Left cardiac atrium (tissue), 4 donors: ENCODE measurements around the gene MVP. TPM values are rescaled to one million over a fixed set of nuclear protein-coding genes. Genes with fewer than 3 reads are reported as not detected.
"Not testable (repeated sequence)": the region's sequence is repeated elsewhere in the genome, so short reads cannot be mapped to it uniquely, and the experiment has no call there.

Source experiments
- ATAC-seq, 2 donors: fragments of 200-7000 bp; cut with Tn5 transposase; one replicate each; pipeline ENCODE4 v1.9.1; 2020; ENCODE audit warnings: mild to moderate bottlenecking in 2 of 2, moderate library complexity in 2 of 2
- DNase-seq: peaks from one replicate; pipeline ENCODE4 v3.0.0-alpha.2; 2020
- intact Hi-C, 2 donors: fragments of 100-400 bp; cut with DNase I; formaldehyde crosslinking; loops; one replicate each; pipeline versions ENCODE4 v1.14.1 to v1.15.1; 2022 to 2023
- total RNA-seq, 2 donors: library from RNA; stranded (reverse); fragmentation: NEBNext Ultra II Directional; extraction: Animal tissue kit (Norgen Biotek cat#: 25700); gene quantifications; one replicate each; pipeline ENCODE4 v1.2.1, GENCODE V29; 2021
- donor health status: DM: no; HTN: yes; CAD: no.
- donor health status: DM: no; HTN: yes; CAD: no; lungs with severe emphysema.
- donor health status: DM: yes; HTN: yes; CAD: no.
- donor health status: Dilated cardiomyopathy.

The MVP gene
- total RNA-seq, 2 donors from 2014 or later = 72.7 to 82.4 TPM

- ATAC-seq = not testable (repeated sequence)
These were observed 13.0 kb downstream of the MVP start for GRCh38 chr16:29833219-29833618.

GRCh38 chr16:29834079-29834478 is 13.8 kb downstream of the MVP start:
- intact Hi-C loops = no loop called here
- ATAC-seq (no peak), DNase-seq (no peak)

More at GRCh38 chr16:29833219-29833618, 13.0 kb downstream of the MVP start:
- intact Hi-C loops, DNase-seq: not testable (repeated sequence)

GRCh38 chr16:29835926-29836325 is 15.7 kb downstream of the MVP start:
- ATAC-seq (no peak), DNase-seq (no peak)
- intact Hi-C loops = no loop called here

GRCh38 chr16:29836623-29837022 is 16.4 kb downstream of the MVP start:
- ATAC-seq = no peak
- no peak for DNase-seq
- intact Hi-C loops = no loop called here

GRCh38 chr16:29837841-29838240 is 17.6 kb downstream of the MVP start:
- DNase-seq = no peak
- intact Hi-C loops = no loop called here
- ATAC-seq = no peak

- ATAC-seq = peak; percentile 42 to 80
- intact Hi-C loops = loop anchor here in 1 of 2 donors (10.0 kb wide), 1 partner anchor 135 kb away; no protein-coding TSS in a partner anchor
These were observed 19.6 kb downstream of the MVP start for GRCh38 chr16:29839822-29840221.

GRCh38 chr16:29840240-29840639 is 20.0 kb downstream of the MVP start:
- intact Hi-C loops = loop anchor here in 1 of 2 donors (10.0 kb wide), 1 partner anchor 135 kb away; no protein-coding TSS in a partner anchor
- DNase-seq (no peak), ATAC-seq (peak in 1 of 2 donors; percentile 6)

More at GRCh38 chr16:29839822-29840221, 19.6 kb downstream of the MVP start:
- DNase-seq = no peak

GRCh38 chr16:29841631-29842030 is 21.4 kb downstream of the MVP start:
- intact Hi-C loops = loop anchor here in 1 of 2 donors (10.0 kb wide), 1 partner anchor 137 kb away; no protein-coding TSS in a partner anchor
- DNase-seq = no peak
- no peak for ATAC-seq

GRCh38 chr16:29842732-29843346 is 22.6 kb downstream of the MVP start:
- ATAC-seq = no peak

GRCh38 chr16:29843931-29844330 is 23.7 kb downstream of the MVP start:
- no peak for ATAC-seq
- DNase-seq = no peak
- intact Hi-C loops = loop anchor here in 1 of 2 donors (10.0 kb wide), 1 partner anchor 139 kb away; no protein-coding TSS in a partner anchor

More at GRCh38 chr16:29842732-29843346, 22.6 kb downstream of the MVP start:
- no peak for DNase-seq
- intact Hi-C loops = loop anchor here in 1 of 2 donors (10.0 kb wide), 1 partner anchor 138 kb away; no protein-coding TSS in a partner anchor

- ATAC-seq (peak in 1 of 2 donors; percentile 27), DNase-seq (peak; percentile 50)
- intact Hi-C loops = loop anchor here in 1 of 2 donors (10.0 kb wide), 1 partner anchor 140 kb away; no protein-coding TSS in a partner anchor
These were observed 24.5 kb downstream of the MVP start for GRCh38 chr16:29844575-29845331.

- ATAC-seq (no peak), DNase-seq (no peak)
- intact Hi-C loops = loop anchor here in 1 of 2 donors (10.0 kb wide), 1 partner anchor 141 kb away; no protein-coding TSS in a partner anchor
These were observed 25.4 kb downstream of the MVP start for GRCh38 chr16:29845656-29846055.

GRCh38 chr16:29848420-29849297 is 28.4 kb downstream of the MVP start:
- peak; percentile 72 to 80 for ATAC-seq
- DNase-seq = peak; percentile 81
- intact Hi-C loops = loop anchor here in 1 of 2 donors (10.0 kb wide), 1 partner anchor 144 kb away; no protein-coding TSS in a partner anchor

- intact Hi-C loops = loop anchor here in 1 of 2 donors (10.0 kb wide), 1 partner anchor 145 kb away; no protein-coding TSS in a partner anchor
- ATAC-seq (peak in 1 of 2 donors; percentile 18), DNase-seq (no peak)
These were observed 29.2 kb downstream of the MVP start for GRCh38 chr16:29849505-29849904.

- ATAC-seq (no peak), DNase-seq (no peak)
- intact Hi-C loops = no loop called here
These were observed 30.7 kb downstream of the MVP start for GRCh38 chr16:29850998-29851397.

- intact Hi-C loops = no loop called here
- ATAC-seq = peak; percentile 52 to 70
These were observed 32.4 kb downstream of the MVP start for GRCh38 chr16:29852654-29853053.

GRCh38 chr16:29854520-29855100 is 34.3 kb downstream of the MVP start:
- ATAC-seq (no peak), DNase-seq (no peak)
- intact Hi-C loops = no loop called here

More at GRCh38 chr16:29852654-29853053, 32.4 kb downstream of the MVP start:
- DNase-seq = no peak

GRCh38 chr16:29857133-29857760 is 37.0 kb downstream of the MVP start:
- DNase-seq (no peak), ATAC-seq (no peak)
- intact Hi-C loops = no loop called here
